Naive B cell (primary cell): ENCODE results near the gene FHAD1. TPM values are rescaled to one million over a fixed set of nuclear protein-coding genes. Genes with fewer than 3 reads are reported as not detected.

ENCODE experiments used
- ATAC-seq, 2 donors: fragments of 150-1000 bp; cut with Tn5 transposase; 2 replicates each; pipeline ENCODE4 v1.10.0; 2021; ENCODE audit warnings: low read depth in 2 of 2, mild to moderate bottlenecking in 2 of 2, moderate library complexity in 2 of 2
- DNase-seq: peaks from one replicate; pipeline ENCODE4 v3.0.0; 2022
- H3K27ac Mint-ChIP-seq, 6 donors: one replicate each; pipeline ENCODE4 v1.8.0; 2020 to 2022; ENCODE audit warnings: mild to moderate bottlenecking in 6 of 6, mixed read lengths in 6 of 6, moderate library complexity in 5 of 6, inconsistent platforms in 2 of 6
- H3K27me3 Mint-ChIP-seq, 3 donors: one replicate each; pipeline ENCODE4 v1.8.0; 2021 to 2022; ENCODE audit warnings: mixed read lengths in 3 of 3, mild to moderate bottlenecking in 1 of 3
- H3K36me3 Mint-ChIP-seq, 2 donors: one replicate each; pipeline ENCODE4 v1.8.0; 2020 to 2022; ENCODE audit warnings: mixed read lengths in 2 of 2, inconsistent platforms in 1 of 2, mild to moderate bottlenecking in 1 of 2
- H3K4me1 Mint-ChIP-seq, 3 donors: one replicate each; pipeline ENCODE4 v1.8.0; 2020 to 2022; ENCODE audit warnings: mixed read lengths in 3 of 3, inconsistent platforms in 1 of 3, mild to moderate bottlenecking in 1 of 3, moderate library complexity in 1 of 3
- H3K4me3 Mint-ChIP-seq, 8 donors: one replicate each; pipeline ENCODE4 v1.8.0; 2020 to 2022; ENCODE audit warnings: mild to moderate bottlenecking in 8 of 8, mixed read lengths in 8 of 8, moderate library complexity in 8 of 8, inconsistent platforms in 2 of 8
- H3K9me3 Mint-ChIP-seq, 7 donors: one replicate each; pipeline ENCODE4 v1.8.0; 2020 to 2022; ENCODE audit warnings: mixed read lengths in 7 of 7, mild to moderate bottlenecking in 5 of 7, inconsistent platforms in 2 of 7, moderate library complexity in 1 of 7
- polyA plus RNA-seq, 6 donors: library from polyadenylated mRNA; unstranded; fragments of 300-500 nt; fragmentation: Illumina TruSeq; gene quantifications; one replicate each; pipeline ENCODE4 v1.2.3, GENCODE V29; 2021; ENCODE audit warnings: low read depth in 6 of 6

Gene FHAD1
- polyA plus RNA-seq, 6 donors from 2014 or later, result not detected

GRCh38 chr1:15312626-15313411, 65.8 kb downstream of the FHAD1 start:
- Mint-ChIP-seq H3K9me3 (peaks cover 0 to 2% (median 0%) of the 10 kb centered on the region in 7 donors), H3K4me3 (no peak overlapping the region), H3K27ac (no peak overlapping the region), H3K36me3 (no peaks in the 10 kb centered on the region), H3K4me1 (no peaks in the 10 kb centered on the region), H3K27me3 (peaks cover 8 to 51% (median 44%) of the 10 kb centered on the region in 3 donors)
- DNase-seq (no peak), ATAC-seq (no peak)

DNA sequence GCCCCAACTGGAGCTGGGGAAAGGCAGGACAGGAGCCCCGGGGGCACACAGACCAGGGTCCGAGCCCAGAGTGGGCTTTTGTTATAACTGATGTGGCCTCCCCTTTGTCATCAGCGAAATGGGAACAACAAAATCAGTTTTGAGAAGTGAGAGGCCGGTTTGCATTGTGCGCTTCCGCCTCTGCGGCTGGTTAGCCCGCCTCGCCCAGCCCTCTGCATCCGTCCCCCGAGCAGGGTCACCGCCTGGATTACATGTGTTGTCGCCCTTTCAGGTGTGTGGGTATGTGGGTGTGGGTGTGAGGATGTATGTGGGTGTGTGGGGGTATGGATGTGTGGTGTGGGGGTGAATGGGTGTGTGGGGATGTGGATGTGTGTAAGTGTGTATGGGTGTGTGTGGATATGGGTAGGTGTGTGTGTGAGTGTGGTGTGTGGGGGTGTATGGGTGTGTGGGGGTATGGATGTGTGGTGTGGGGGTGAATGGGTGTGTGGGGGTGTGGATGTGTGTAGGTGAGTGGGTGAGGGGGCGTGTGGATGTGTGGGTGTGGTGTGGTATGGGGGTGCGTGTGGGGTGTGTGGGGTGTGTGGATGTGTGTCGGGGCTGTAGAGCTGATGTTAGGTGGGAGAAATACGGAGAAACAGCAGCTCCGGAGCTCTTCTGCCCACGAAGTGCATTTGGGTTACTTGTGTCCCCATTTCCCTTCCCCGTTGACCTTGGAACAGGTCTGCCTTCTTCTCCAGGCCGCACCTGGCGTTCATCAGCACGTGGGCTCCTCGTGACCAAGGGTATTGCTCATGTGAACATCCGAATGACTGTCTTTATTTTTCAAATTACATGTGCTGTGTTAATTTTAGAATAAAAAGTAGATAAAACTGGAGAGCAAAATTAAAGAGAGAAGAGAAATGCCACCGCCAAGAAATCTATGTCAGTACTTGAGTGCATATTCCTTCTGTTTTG, 67.6 kb downstream of the FHAD1 start:
- H3K27me3 Mint-ChIP-seq, result peaks cover 0 to 44% (median 35%) of the 10 kb centered on the region in 3 donors
- H3K9me3 Mint-ChIP-seq, result peaks cover 0 to 3% (median 0%) of the 10 kb centered on the region in 7 donors
- H3K4me3 Mint-ChIP-seq, result no peak overlapping the region
- no peak overlapping the region for H3K27ac Mint-ChIP-seq
- H3K4me1 Mint-ChIP-seq, result no peaks in the 10 kb centered on the region
- ATAC-seq (no peak), DNase-seq (no peak)
- no peaks in the 10 kb centered on the region for H3K36me3 Mint-ChIP-seq

- Mint-ChIP-seq H3K27me3 (peaks cover 0 to 31% (median 25%) of the 10 kb centered on the region in 3 donors), H3K9me3 (peaks cover 0 to 15% (median 8%) of the 10 kb centered on the region in 7 donors), H3K4me3 (no peak overlapping the region), H3K4me1 (no peaks in the 10 kb centered on the region), H3K27ac (no peak overlapping the region), H3K36me3 (peaks cover 0 to 6% of the 10 kb centered on the region in 2 donors)
- ATAC-seq, result no peak
- DNase-seq, result no peak
Measured at GRCh38 chr1:15315815-15316214, 68.8 kb downstream of the FHAD1 start.

DNA sequence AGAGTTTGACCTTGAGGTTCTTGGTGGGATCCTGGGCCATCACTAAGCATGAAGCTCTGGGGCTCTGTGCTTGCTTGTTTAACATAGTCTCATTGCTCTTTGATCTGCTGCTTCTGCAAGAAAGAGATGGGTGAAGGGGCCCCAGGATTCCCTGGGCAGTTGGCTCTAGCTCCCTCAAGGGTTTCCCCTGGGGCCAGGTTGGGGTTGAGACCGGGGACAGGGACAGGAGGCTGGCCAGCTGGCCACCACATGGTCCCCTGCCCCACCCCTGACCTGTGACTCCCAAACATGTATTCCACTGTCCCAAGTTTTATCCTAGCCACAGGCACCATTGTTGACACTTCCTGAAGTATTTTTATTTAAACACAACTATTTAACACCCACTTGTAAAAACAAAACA, 69.5 kb downstream of the FHAD1 start:
- Mint-ChIP-seq H3K27me3 (peaks cover 0 to 27% (median 23%) of the 10 kb centered on the region in 3 donors), H3K27ac (no peak overlapping the region), H3K4me3 (no peak overlapping the region), H3K9me3 (peaks cover 0 to 17% (median 9%) of the 10 kb centered on the region in 7 donors), H3K4me1 (no peaks in the 10 kb centered on the region), H3K36me3 (peaks cover 0 to 6% of the 10 kb centered on the region in 2 donors)
- ATAC-seq (no peak), DNase-seq (no peak)

DNA sequence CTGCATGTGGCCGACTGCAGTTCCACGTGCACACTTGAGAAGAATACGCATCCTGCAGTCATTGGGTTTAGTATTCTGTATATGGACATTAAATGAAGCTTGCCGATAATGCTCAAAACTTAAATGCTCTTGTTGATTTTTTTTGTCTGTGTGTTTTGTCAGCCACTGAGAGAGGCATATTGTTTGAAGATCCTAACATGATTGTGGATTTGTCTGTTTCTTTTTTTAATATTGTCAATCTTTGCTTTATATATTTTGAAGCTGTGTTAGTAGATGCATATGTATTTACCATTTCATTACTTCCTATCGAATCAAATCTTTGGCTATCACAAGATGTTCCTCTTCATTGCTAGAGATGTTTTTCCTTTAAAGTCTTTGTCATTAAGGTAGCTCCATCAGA, 73.2 kb downstream of the FHAD1 start:
- Mint-ChIP-seq H3K9me3 (peaks cover 0 to 17% (median 9%) of the 10 kb centered on the region in 7 donors), H3K27ac (no peak overlapping the region), H3K27me3 (peaks cover 5 to 31% (median 26%) of the 10 kb centered on the region in 3 donors), H3K4me1 (no peaks in the 10 kb centered on the region), H3K4me3 (no peak overlapping the region), H3K36me3 (peaks cover 0 to 6% of the 10 kb centered on the region in 2 donors)
- no peak for ATAC-seq
- DNase-seq, result no peak

DNA sequence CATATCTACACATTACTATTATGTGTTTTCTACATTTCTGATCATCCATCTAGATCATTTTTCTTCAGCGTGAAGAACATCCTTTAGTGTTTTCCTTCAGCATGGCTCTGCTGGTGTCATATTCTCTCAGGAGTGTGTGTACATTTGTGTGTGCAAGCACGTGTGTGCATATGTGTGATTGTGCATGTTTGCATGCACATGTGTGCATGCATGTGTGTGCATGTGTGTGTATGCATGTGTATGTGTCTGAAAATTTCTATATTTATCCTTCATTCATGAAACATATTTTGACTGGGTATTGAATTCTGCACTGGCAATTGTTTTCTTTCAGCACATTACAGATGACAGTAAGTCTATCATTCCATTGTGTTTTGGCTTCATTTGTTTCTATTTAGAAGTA, 74.6 kb downstream of the FHAD1 start:
- no peak overlapping the region for H3K4me3 Mint-ChIP-seq
- no peak for ATAC-seq

GRCh38 chr1:15322648-15323350, 75.8 kb downstream of the FHAD1 start:
- Mint-ChIP-seq H3K4me3 (no peak overlapping the region), H3K27ac (no peak overlapping the region)
- DNase-seq, result no peak

More for the DNA sequence above, 74.6 kb downstream of the FHAD1 start:
- Mint-ChIP-seq H3K27me3 (peaks cover 5 to 30% (median 26%) of the 10 kb centered on the region in 3 donors), H3K27ac (no peak overlapping the region), H3K4me1 (no peaks in the 10 kb centered on the region), H3K36me3 (peaks cover 0 to 6% of the 10 kb centered on the region in 2 donors), H3K9me3 (peaks cover 0 to 17% (median 9%) of the 10 kb centered on the region in 7 donors)
- DNase-seq, result no peak

DNA sequence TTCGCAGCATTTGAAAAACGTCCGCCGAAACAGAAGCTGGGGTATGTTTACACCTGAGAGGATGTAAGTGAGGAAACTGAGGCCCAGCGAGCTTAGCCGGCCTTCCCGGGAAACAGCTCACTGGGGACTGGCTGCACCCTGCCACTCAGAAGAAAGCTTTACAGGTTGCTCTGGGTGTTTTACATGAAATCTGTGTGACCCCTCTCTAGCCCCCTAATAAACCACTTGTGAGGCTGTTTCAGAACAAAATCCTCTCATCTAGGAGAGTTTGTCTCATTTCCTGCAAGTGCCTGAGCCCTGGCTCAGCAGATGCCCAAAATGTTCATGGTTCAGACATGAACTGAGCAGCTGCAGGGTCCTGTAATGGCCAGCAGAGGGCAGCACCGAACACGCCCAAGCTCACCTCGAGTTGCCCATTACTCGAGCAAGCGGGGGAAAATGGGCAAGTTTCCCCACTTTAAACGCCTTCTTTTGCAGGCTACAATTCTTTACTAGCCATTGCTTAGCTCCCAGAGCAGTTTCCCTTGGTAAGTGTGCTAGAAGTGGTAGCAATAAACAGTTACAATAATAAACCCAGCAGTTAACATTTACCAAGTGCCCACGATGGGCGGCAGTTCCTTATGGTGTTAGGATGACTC, 76.4 kb downstream of the FHAD1 start:
- Mint-ChIP-seq H3K4me1 (no peaks in the 10 kb centered on the region), H3K36me3 (peaks cover 0 to 6% of the 10 kb centered on the region in 2 donors), H3K27me3 (peaks cover 12 to 25% (median 19%) of the 10 kb centered on the region in 3 donors), H3K9me3 (peaks cover 0 to 17% (median 9%) of the 10 kb centered on the region in 7 donors), H3K27ac (no peak overlapping the region), H3K4me3 (no peak overlapping the region)
- ATAC-seq (peak; percentile 78 to 80), DNase-seq (peak; percentile 48)

More at GRCh38 chr1:15322648-15323350, 75.8 kb downstream of the FHAD1 start:
- Mint-ChIP-seq H3K9me3 (peaks cover 0 to 17% (median 9%) of the 10 kb centered on the region in 7 donors), H3K4me1 (no peaks in the 10 kb centered on the region), H3K27me3 (peaks cover 12 to 25% (median 20%) of the 10 kb centered on the region in 3 donors), H3K36me3 (peaks cover 0 to 6% of the 10 kb centered on the region in 2 donors)
- no peak for ATAC-seq

DNA sequence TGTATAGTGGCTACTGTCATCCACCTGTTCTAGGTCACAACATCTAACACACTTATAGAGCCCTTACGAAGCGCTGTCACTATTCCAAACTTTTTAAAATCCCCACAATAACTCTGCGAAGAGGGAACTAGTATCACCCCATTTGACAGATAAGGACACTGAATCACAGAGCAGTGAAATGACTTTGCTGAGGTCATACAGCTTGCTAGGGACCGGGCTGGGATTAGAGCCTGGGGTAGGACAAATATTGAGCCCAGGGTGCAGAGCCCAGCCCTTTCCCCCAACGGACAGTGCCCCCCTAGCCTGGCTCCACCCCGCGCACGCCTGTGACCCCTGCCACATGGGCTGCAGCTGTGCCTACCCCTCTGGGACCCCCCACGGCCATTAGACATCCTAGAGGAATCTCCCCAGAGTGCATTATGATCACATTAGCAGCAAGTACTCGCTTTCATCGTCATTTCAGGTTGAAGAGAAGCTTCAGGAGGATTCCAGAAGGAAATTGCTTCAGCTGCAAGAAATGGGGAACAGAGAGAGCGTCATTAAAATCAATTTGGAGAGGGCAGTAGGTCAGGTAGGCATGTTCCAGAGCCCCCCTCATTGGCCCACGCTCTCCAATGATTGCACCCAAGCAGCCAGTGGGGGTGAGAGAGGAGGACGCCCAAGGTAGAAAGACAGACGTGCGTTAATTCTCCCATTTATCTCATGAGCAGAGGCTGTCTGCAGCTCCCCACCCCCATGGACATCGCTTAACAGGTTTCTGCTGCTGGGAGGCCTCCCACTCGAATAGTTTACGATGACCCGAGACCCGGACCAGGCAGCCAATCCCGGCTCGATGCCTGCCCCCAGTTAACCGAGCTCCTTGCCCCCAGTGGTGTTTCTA, 77.2 kb downstream of the FHAD1 start:
- no peak for DNase-seq
- no peak overlapping the region for H3K4me3 Mint-ChIP-seq
- peak overlapping the region in 1 of 6 donors; percentile 74 for H3K27ac Mint-ChIP-seq
- peaks cover 0 to 6% of the 10 kb centered on the region in 2 donors for H3K36me3 Mint-ChIP-seq
- no peak for ATAC-seq
- peaks cover 0 to 17% (median 9%) of the 10 kb centered on the region in 7 donors for H3K9me3 Mint-ChIP-seq
- H3K4me1 Mint-ChIP-seq, result no peaks in the 10 kb centered on the region
- peaks cover 12 to 26% (median 21%) of the 10 kb centered on the region in 3 donors for H3K27me3 Mint-ChIP-seq

DNA sequence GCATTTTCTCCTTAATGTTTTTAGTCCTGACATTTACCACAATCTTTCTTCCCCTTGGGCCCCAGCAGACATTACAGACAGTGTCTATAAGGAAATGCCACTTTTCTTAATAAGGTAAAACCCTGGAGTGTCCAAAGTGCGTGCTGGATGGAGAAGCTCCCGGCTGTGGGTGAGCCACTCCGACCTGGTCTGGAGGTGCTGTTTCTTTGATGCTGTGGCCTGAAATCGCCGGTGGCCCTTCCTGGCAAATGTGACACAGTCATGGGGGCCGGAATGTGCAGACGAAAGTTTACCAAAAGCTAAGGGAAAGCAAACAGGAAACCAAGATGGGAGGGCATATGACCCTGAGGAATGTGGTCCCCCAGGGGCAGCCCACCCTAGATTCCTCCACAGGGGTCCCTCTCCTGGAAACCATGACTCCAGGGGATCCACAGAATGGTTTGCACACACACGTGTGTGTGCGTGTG, 77.9 kb downstream of the FHAD1 start:
- Mint-ChIP-seq H3K36me3 (peaks cover 0 to 6% of the 10 kb centered on the region in 2 donors), H3K27ac (no peak overlapping the region), H3K4me1 (no peaks in the 10 kb centered on the region), H3K9me3 (peaks cover 0 to 11% (median 6%) of the 10 kb centered on the region in 7 donors), H3K27me3 (peaks cover 12 to 33% (median 26%) of the 10 kb centered on the region in 3 donors), H3K4me3 (no peak overlapping the region)
- ATAC-seq (no peak), DNase-seq (no peak)

DNA sequence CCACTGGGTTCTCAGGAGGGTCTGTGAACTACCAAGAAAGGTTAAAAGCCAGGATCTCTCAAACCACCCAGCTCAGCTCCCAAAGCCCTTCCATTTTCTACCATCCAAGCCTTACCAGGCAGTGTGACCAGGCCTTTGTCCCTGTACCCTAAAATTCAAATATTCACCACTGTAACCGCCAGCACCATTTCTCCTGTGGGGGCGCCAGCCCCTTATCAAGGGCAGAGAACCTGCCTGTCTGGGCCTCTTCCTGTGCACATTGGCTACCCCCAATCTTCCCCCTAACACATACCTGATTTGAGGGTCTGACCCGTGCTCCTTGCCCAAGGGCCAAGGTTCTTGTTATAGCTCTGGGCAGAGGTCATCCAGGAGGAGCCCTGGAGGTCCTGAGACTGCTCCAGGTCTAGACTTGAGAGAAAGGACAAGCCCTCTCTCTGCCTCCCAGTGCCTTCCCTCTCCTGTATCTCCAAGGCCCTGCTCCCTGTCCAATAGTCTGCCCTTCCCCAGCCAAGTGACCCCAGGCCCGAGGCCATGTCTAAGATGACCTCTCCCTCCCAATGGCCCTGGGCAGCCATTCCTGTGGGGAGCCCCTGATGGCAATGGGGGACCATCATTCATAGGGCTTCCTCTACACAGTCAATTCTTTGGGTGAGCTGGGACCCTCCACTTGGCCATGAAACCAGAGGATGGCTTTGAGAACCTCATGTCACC, 78.5 kb downstream of the FHAD1 start:
- H3K9me3 Mint-ChIP-seq, result peaks cover 0 to 5% (median under 1%) of the 10 kb centered on the region in 7 donors
- peak overlapping the region in 1 of 6 donors; percentile 83 for H3K27ac Mint-ChIP-seq
- no peak overlapping the region for H3K4me3 Mint-ChIP-seq
- no peak for DNase-seq
- peaks cover 12 to 39% (median 33%) of the 10 kb centered on the region in 3 donors for H3K27me3 Mint-ChIP-seq
- no peak for ATAC-seq
- H3K4me1 Mint-ChIP-seq, result no peaks in the 10 kb centered on the region
- no peaks in the 10 kb centered on the region for H3K36me3 Mint-ChIP-seq
